ENCODE data around the gene SMIM41.

The SMIM41 gene

GRCh38 chr12:52123487-52124186, 44.1 kb downstream of the SMIM41 start:
- TF ChIP-seq CTCF (IDR thresholded peaks at IDR 0.05; ENCODE audit: insufficient read depth, low read length, missing control alignments), result no peak
- ChIA-PET CTCF (interaction anchor here (1.0 to 12.8 kb wide), 15 partner anchors 12 to 882 kb away, joined by 3 to 387 read pairs (median 8); partner anchors contain the start of genes ATG101 and TAMALIN), POLR2A (no interaction called here)
- DNase-seq (ENCODE audit: low read depth, low spot score), result no peak
- H3K4me3 ChIP-seq (ENCODE audit: low read depth, low read length), result no peak overlapping the region

- no peak for TF ChIP-seq CTCF (IDR thresholded peaks at IDR 0.05; ENCODE audit: insufficient read depth, low read length, missing control alignments)
- H3K4me3 ChIP-seq (ENCODE audit: low read depth, low read length), result no peak overlapping the region
- DNase-seq (ENCODE audit: low read depth, low spot score), result no peak
- ChIA-PET CTCF (interaction anchor here (1.0 to 12.8 kb wide), 6 partner anchors 10 to 743 kb away, joined by 3 to 387 read pairs (median 4); no protein-coding TSS in a partner anchor), POLR2A (interaction anchor here (1.0 kb wide), 1 partner anchor 55 kb away, joined by 4 read pairs; the partner anchor contains the start of gene ATG101)
Measured at GRCh38 chr12:52125476-52125900, 46.0 kb downstream of the SMIM41 start.

GRCh38 chr12:52126050-52126604, 46.6 kb downstream of the SMIM41 start:
- ChIA-PET CTCF (interaction anchor here (1.0 to 12.8 kb wide), 5 partner anchors 10 to 742 kb away, joined by 3 to 387 read pairs (median 6); no protein-coding TSS in a partner anchor), POLR2A (interaction anchor here (1.0 kb wide), 1 partner anchor 56 kb away, joined by 4 read pairs; the partner anchor contains the start of gene ATG101)
- H3K4me3 ChIP-seq (ENCODE audit: low read depth, low read length), result no peak overlapping the region
- no peak for DNase-seq (ENCODE audit: low read depth, low spot score)
- TF ChIP-seq CTCF (IDR thresholded peaks at IDR 0.05; ENCODE audit: insufficient read depth, low read length, missing control alignments), result no peak

- POLR2A ChIA-PET, result no interaction called here
- DNase-seq (ENCODE audit: low read depth, low spot score), result no peak
- TF ChIP-seq CTCF (IDR thresholded peaks at IDR 0.05; ENCODE audit: insufficient read depth, low read length, missing control alignments), result no peak
- CTCF ChIA-PET, result interaction anchor here (1.0 to 12.8 kb wide), 7 partner anchors 7 to 741 kb away, joined by 3 to 387 read pairs (median 6); no protein-coding TSS in a partner anchor
- H3K4me3 ChIP-seq (ENCODE audit: low read depth, low read length), result no peak overlapping the region
Measured at GRCh38 chr12:52126605-52127578, 47.4 kb downstream of the SMIM41 start.

GRCh38 chr12:52127683-52128450, 48.4 kb downstream of the SMIM41 start:
- CTCF ChIA-PET, result interaction anchor here (0.6 to 12.8 kb wide), 7 partner anchors 8 to 124 kb away, joined by 3 to 387 read pairs (median 5); no protein-coding TSS in a partner anchor
- no peak for DNase-seq (ENCODE audit: low read depth, low spot score)
- POLR2A ChIA-PET, result no interaction called here

More at GRCh38 chr12:52127683-52128450, 48.4 kb downstream of the SMIM41 start:
- no peak overlapping the region for H3K4me3 ChIP-seq (ENCODE audit: low read depth, low read length)
- TF ChIP-seq CTCF (IDR thresholded peaks at IDR 0.05; ENCODE audit: insufficient read depth, low read length, missing control alignments), result no peak

Measured in AG04449 (cell line).